Fibroblast of lung (primary cell): ENCODE measurements around the gene OLA1.

Experiments used
- CTCF ChIP-seq, 2 donors: IDR thresholded peaks in 1 of 2; conservative IDR thresholded peaks in 1 of 2; 1 replicate in 1 of 2; 2 replicates in 1 of 2; pipeline ENCODE4 v1.5.1; 2011 to 2012; ENCODE audit warnings: low read length in 2 of 2, control low read depth in 1 of 2, inconsistent platforms in 1 of 2, low read depth in 1 of 2, mild to moderate bottlenecking in 1 of 2
- EZH2 ChIP-seq: IDR thresholded peaks from 2 replicates; pipeline ENCODE4 v1.5.1; 2012; ENCODE audit warnings: low read length, control low read depth, mild to moderate bottlenecking; ENCODE audit errors: missing control alignments

GRCh38 chr2:174076040-174076439, 172.3 kb downstream of the OLA1 start:
- no peak for TF ChIP-seq CTCF (conservative IDR thresholded peaks at IDR 0.05 in 1 of 2, IDR thresholded peaks at IDR 0.05 in 1 of 2; ENCODE audit: low read depth in 1 of 2, low read length in 2 of 2)
- no peak for TF ChIP-seq EZH2
